GM04503 (cell line): ENCODE measurements around the gene UTP25.
"Not testable (repeated sequence)": the region's sequence is repeated elsewhere in the genome, so short reads cannot be mapped to it uniquely, and the experiment has no call there.

Source experiments
- DNase-seq: peaks from one replicate; pipeline ENCODE4 v3.0.0-alpha.2; 2012; ENCODE audit warnings: low read depth

UTP25 gene, protein sequence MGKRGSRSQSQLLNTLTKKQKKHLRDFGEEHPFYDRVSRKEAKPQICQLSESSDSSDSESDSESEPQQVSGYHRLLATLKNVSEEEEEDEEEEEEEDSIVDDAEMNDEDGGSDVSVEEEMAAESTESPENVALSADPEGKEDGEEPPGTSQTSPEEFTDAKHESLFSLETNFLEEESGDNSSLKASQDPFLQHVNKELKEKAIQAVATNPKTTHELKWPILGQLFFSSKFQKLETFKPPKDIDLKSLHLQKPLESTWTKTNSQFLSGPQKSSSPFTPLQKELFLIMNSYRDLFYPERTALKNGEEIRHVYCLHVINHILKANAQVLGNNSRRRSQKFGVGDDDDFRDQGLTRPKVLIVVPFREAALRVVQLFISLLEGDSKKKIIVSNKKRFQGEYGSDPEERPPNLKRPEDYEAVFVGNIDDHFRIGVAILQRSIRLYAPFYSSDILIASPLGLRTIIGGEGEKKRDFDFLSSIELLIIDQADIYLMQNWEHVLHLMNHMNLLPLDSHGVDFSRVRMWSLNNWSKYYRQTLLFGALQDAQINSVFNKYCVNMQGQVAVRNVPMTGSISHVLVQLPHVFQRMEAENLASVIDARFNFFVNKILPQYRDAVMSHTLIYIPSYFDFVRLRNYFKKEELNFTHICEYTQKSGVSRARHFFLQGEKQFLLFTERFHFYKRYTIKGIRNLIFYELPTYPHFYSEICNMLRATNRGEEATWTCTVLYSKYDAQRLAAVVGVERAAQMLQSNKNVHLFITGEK

DNA sequence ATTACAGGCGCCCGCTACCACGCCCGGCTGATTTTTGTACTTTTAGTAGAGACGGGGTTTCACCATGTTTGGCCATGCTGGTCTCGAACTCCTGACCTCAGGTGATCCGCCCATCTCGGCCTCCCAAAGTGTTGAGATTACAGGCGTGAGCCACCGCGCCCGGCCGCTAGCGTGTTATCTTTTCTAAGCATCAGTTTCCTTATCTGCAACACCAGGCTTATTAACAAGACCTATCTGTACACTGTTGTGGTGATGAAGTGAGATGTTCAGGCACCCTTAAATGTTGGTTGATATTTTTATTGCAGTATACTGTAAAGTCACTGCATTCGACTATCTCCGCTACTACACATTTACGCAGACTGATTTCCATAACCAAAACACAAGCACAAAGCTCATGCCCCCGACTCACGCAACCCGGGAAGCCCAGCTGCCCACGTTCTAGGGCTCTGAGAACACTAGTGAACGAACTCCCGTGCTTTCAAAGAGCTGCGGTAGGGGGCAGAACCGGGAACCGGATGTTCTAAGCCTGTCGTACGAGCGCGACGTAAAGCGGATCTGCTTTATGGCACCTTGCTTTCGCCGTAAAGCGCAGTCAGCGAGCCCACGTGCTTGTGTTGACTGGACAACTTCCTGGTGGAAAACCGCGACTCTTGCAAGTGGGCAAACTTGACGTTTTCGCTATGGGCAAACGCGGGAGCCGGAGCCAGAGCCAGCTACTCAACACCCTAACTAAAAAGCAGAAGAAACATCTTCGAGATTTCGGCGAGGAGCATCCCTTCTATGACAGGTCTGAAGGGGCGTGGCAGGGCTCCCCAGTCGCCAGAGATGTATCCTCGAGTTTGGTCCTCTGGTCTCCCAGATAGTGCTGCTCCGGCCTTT, at the start of gene UTP25:
Gene UTP25, plus strand, starts transcription at position 589 of the 879 bp plus-strand sequence. Its CDS starts 92 bp downstream, at position 681.
- peak; percentile 80 for DNase-seq

DNA sequence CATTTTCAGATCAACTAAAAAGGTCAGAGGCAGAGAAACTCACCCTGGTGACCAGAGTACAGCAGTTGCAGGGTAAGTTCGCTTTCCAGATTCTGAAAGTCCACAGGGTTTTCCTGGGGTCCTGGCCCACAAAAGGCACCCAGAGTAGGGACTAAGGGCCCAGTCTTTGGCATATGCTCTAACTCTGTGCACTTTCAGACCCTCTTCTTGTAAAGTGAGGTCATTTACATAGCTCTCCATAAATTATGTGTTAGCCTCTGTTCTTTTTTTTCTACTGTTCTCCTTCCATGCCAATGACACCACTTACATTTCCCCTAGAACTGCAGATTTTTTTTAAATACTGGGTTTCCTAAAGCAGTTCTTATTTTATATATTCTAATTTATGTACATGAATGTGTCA, 49.7 kb upstream of the UTP25 start:
- no peak for DNase-seq

DNA sequence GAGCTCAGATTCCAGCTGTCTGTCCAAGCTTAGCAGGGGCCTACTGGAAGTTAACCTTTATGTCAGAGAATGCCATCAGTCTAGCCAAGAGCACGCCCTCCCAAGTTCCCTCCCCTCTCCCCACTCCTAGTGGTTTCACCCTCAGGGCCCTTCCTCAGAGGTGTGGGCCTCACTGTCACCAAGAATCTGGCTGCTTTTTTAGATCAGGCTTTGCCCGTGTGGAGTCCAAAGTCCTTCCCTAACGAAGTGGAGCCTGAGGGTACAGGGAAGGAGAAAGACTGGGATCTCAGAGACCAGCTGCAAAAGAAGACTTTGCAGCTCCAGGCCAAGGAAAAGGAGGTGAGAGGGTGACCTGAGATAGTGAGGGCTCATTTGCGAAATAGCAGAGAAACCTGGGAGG, 47.5 kb upstream of the UTP25 start:
- no peak for DNase-seq

DNA sequence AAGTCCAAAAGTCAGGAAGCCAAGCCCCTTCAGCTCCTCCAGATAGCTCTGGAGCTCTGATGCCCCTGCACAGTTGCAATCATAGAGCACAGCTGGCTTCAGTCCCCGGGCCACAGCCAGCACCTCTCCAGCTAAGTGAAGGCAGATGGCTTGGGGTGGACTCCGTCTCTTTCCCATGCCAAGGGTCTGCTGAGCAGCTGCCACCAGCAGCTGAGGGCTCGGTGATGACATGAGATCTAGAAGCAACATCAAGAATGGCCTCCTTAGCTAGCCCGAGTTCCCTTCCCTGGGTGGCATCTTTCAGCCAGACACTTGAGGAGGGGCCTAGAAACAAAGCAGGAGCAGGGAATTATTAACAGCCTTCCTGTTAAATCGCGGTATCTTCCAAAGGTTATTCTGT, 44.4 kb upstream of the UTP25 start:
- DNase-seq = no peak

DNA sequence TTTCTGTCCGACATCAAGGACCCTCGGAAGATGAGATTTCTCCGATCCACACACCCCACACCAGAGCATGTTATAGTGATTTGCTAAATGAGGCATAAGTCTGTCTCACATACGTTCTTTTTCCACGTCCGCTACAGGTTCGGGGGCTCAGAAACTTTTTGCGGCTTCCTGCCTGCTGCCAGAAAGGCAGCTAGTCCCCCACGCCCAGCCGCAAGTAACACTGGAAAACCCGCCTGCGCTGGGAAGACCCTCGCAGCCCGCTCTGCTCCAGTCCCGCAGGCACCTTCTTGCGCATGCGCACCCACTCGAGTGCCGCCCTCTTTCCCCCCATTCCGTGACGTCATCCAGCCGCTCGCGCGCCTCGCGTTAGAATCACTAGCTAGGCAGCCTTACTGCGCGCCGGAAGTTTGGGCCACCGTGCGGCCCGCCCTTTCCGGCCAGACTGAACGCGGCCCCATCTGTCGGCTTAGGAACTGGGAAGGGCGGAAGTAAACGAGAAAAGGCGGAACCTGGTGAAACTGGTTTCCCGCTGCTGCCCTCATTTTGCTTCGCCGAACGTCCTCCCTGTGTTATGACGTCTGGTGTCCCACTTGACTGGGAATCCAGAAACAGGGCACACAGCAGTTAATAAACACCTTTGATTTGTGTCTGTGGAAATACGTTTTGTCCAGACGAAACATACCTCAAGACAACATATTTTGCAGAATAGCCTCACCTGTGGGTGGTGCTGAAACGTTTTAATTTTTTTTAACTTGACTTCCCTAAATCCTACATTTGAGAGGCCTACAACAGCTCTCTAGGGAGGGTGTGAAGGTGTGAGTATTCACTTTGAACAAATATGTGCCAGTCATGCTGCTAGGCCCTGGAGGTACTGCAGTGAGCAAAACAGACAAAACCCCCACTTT, 43.3 kb upstream of the UTP25 start, which contains the start of gene C1orf74:
Gene C1orf74, minus strand, starts transcription at position 295 of the 905 bp plus-strand sequence. CDS start 925 bp downstream, outside the sequence.
- DNase-seq = peak; percentile 71

DNA sequence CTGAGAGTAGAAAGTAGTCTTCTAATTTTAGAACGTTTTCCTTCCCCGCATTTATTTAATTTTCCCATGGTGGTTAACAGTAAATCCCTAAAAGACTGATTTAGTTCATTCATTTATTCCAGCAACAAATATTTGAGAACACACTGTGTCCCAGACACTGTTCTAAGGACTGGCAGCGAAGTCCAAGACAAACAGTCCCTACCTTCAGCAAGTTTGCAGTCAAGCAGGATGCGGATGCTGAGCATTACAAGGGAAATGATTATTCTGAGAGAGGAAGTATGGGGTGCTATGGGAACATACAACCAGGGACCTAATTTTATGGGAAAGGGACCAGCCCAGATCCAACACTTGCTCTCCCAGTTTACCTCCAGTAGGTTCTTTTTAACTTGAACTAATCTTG, 42.2 kb upstream of the UTP25 start:
- DNase-seq = no peak

DNA sequence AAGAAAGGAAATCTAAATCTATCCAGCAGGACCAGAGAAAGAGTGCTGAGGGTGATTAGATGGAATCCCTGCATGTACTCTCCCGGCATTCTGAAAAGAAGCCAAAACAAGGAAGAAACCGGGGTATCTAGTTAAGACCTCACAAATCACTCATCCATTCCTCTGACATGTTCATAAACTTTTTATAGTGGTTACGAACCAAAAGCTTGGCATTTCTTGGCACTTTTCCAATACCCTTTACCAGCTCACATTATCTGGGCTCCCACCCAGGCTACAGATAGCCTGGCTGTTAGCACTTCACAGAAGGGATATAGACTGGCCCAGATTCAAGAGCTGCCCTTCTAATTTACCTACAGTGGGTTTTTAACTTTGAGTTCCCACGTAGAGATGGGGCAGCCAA, 41.6 kb upstream of the UTP25 start:
- no peak for DNase-seq

DNA sequence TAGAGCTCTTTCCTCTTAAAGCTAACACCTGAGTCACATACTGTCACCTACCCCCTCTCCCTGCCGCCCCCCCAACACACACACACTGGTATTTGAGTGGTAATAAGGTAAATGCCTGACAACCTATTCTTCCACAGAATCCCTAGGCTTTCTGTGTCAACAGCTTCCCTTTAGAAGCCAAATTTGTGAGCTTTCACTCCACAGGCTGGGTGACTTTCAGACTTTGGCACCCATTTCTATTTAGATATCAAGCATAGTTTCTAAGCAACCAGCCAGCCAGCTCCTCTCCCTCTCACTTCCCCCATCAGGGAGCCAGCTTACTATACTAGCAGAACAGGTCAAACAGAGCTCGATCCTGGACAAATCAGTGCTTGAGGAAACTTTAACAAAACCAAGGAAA, 40.2 kb upstream of the UTP25 start:
- DNase-seq = no peak

DNA sequence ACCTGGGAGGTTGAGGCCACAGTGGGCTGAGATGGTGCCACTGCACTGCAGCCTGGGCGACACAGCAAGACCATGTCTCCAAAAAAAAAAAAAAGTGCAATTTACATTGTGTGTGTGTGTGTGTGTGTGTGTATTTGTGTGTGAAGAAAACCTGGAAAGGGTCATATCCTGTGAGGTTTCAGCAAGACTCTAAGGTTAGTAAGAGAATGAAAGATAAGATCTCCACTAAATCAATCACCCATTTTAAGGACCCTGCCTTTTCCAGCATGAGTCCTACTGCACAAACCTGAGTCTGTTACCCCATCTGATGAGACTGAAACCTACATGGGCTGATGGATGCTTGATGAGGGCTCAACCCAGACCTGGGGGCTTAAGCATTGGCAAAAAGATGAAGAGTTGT, 38.5 kb upstream of the UTP25 start:
- DNase-seq = no peak

DNA sequence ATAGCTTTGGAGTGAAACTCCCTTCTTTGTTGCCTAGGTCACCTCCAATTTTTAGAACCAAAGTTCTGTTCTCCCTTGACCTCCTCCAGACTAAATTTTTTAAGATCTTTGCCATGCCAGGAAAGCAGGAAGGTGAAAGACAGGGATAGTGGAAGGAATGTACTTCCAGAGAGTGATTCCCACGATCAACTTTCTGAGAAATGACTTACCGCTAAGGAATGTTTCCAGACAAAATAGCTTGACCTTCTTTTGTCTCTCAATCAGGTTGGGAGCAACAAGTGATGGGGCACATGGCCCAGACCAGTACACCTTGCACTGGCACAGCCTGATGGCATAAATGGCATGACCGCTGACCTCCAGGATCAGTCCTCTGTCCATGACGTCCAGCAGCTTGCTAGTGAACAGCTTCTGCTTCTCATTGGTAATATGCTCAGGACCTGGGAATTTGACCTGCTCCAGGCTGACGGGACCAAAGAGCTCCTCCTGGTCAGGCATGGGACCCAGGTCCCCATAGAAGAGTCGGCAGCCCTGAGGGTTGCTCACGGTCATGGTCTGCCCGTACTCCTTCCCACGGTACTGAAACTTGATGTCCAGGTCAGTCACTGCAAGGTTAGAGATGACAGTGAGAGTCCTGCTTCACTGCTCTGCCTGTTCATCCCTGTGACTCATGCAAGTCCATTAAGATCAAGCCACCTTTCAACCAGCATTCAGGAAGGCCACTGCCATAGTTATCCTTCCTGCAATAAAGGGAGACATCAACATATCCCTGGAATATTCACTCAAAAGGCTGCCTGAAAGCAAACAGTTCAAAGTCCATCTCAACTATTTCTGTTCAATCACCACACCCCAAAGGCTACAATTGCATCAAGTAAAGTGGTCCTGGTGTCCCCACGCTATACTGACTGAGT, 37.2 kb upstream of the UTP25 start:
- no peak for DNase-seq

DNA sequence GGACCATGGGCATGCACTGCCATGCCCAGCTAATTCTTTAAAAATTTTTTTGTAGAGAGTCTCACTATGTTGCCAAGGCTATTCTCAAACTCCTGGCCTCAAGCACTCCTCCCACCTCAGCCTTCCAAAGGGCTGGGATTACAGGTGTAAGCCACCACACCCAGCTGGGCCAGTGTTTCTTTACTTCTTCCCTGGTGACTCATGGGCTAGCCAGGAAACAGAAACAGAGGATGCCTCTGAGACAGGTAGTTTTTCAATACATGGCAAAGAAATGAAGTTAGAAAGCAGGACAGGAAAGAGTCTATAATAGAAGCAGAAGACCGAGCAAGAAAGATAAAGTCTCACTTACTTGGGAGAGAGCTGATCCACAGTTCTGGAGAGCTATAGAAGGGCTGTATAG, 35.9 kb upstream of the UTP25 start:
- DNase-seq = no peak

DNA sequence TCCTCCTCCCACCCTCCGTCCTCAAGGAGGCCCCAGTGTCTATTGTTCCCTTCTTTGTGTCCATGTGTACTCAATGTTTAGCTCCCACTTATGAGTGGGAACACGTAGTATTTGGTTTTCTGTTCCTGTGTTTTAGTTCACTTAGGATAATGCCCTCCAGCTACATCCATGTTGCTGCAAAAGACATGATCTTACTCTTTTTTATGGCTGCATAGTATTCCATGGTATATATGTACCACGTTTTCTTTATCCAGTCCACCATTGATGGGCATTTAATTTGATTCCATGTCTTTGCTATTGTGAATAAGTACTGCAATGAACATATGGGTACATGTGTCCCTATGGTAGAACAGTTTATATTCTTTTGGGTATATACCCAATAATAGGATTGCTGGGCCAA, 34.1 kb upstream of the UTP25 start:
- DNase-seq = not testable (repeated sequence)

DNA sequence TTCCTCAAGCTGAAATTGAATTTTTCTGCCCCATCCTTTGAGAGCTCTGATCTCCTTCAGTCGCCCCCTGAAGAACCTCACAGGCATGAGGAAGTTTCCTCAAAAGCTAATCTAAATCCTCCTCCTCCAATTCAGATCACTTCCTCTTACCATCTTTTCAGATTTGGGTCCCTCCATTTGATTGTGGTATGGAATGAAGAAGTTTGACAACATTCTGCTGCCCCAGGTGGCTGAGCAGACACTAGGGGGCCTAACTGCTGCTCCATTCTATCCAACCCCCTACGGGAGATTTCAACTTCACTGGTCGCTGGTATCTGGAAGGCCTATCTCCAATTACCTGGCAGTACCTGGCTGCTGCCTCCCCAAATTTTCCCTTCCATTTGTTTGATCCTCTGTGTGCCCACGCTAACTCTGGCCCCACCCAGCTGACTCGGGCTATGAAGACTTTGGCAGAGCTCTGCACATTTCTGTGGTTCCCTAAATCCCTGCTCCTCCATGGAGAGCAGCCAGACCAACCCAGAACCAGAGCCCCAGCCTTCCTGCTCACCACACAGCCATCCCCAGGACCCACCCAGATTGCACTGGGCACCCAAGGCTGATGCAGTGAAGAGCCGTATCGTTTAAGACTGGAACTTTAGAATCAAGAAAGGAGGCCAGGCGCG, 29.7 kb upstream of the UTP25 start:
- DNase-seq = no peak

DNA sequence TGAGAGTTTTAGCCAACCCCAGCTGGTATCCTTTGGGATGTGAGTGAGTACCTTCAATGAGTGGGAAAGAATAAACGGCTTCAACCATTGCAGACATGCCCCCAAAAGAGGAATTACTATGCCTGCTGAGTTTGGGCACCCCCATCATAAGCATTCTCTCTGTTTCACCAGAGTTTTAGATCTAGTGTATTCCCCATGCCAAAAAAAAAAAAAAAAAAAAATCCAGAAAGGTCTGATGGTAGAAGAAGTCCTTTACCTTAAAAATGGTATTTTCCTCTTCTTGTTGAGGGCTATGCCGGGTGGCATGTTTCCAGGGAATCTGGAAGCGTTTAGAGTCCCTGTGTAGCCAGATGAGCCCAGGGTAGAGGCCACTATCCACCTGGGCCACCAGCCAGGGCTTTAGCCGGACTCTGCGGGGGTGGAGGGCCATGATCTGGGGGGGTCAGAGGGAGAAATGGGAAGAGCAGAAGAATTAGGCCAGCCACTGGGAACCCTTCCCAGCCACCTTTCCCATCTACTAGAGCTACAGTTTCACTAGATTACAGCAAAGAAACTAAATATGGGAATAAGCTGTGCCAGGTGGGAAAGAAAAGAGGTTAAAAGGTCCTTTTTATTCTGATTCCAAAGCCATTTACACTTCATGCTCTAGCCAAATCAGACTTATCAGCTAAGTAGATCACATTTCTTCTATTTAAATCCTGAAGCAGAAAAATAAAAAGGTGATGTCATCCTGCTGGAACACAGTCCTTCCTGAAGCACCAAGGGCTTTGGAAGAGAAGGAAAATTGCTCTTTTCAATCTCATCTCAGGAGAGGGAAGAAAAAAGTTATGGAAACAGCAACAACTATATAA, 26.6 kb upstream of the UTP25 start:
- DNase-seq = no peak

DNA sequence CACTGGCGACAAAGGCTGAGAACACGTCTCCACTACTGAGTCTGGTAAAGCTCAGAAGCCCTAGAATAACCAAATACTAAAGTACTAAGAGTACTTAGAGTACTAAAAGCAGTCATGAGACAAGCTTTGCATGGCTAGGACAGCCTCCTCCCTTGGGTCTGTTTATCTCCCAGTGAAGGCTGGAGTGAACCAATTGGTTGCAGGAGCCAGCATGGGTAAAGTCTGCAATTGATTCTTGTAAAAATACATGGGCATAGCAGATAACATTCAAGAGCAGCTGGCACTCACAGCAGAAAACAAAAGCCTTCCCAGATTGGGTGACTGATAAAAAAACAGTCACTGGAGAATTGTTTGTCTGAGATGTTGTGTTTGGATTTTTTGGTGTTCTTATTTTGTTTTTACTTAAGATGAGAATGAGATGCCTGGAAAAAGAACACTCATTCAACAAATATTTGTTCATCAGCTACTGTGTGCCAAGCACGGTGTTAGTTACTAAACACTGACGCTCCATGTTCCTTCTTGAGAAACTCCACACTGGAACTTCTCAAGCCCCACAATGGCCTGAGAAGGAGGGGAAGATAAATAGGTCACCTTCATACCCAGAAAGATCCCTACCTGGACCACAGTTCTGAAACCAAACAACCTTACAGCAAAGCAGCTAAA, 25.5 kb upstream of the UTP25 start:
- no peak for DNase-seq

DNA sequence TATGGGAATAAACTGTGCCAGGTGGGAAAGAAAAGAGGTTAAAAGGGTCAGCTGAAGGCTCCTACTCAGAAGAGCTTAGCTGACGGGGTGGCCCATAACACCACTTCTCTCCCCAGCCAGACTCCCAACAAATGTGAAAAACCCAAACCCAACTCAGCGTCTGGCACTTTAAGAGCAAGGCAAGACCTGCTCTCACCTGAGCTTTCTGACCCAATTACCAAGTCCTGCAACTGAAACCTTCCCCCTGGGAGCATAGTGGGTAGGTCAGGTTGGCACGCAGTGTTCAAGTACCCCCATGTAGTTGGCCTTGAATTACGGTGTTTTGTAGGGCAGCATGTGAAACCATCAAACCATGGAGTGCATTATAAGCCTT, 25.0 kb upstream of the UTP25 start:
- DNase-seq = no peak

DNA sequence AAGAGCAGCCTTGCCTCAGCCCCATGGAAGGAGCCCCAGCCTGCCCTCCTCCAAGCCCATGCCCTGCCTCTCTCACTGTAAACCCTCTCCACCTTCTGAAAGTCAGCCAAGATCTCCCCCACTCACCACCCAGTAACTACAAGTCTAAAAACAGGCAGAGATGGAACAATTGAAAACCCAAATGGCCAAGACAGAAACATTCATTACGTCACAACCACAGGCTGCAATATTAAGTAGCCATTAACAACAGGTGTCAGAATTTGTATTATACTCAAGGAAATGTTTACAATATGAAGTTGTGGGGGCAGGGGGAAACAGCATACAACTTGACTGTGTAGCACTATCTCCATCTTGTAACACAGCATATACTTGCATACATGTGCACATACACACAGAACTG, 24.2 kb upstream of the UTP25 start:
- no peak for DNase-seq

DNA sequence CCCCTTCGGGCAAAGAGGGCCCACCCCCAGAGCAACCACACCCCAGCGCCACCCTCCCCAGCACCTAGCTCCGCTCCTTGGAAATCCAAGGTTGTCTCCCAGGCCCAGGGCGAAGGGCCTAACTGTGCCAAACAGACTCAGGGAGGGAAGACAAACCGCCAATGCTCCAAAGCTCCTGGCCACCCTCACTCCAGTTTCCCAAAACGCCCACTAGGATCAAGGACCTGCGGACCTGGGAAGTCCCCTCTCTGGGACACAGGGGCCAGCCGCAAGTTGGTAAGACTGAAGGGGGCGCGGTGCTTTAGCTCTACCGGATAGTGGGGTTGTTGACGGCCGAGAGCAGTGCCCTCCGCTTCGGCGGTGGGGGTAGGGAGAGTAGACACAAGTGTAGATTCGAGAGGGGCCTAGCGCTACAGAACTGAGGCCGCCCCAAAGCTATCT, 22.4 kb upstream of the UTP25 start:
- no peak for DNase-seq
